GM13976 (cell line): ENCODE data around the gene GALNT9.
"Not testable (repeated sequence)": the region's sequence is repeated elsewhere in the genome, so short reads cannot be mapped to it uniquely, and the experiment has no call there.

ENCODE experiments used
- DNase-seq: peaks from one replicate; pipeline ENCODE4 v3.0.0; 2012; ENCODE audit warnings: low spot score
- in situ Hi-C: fragments of 300-500 bp; cut with MboI; formaldehyde crosslinking; loops from one replicate; pipeline ENCODE4 v1.12.0; 2022; ENCODE audit warnings: low sequenced_read_pairs, mixed read lengths, inconsistent platforms; ENCODE audit not compliant: unreplicated experiment
- TF ChIP-seq, protein P1 (sequence below): IDR thresholded peaks from 2 replicates; pipeline ENCODE4 v1.5.1; 2012; ENCODE audit warnings: borderline replicate concordance, mild to moderate bottlenecking; ENCODE audit not compliant: insufficient read depth; ENCODE audit errors: extremely low read depth, missing control alignments, control extremely low read depth

Gene GALNT9

DNA sequence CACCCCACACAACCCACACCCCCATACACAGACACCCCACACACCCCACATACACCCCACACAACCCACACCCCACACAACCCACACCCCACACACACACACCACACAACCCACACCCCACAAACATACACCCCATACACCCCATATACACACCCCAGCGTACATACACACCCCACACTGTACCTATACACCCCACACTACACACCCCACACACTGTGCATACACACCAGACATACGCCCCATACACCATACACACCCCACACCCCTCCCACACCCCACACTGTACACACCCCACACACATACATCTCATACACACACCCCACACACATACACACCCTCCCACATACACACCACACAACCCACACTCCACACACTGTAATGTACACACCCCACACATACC lies 104.9 kb downstream of the GALNT9 start:
- no peak for DNase-seq
- TF ChIP-seq, protein P1, sequence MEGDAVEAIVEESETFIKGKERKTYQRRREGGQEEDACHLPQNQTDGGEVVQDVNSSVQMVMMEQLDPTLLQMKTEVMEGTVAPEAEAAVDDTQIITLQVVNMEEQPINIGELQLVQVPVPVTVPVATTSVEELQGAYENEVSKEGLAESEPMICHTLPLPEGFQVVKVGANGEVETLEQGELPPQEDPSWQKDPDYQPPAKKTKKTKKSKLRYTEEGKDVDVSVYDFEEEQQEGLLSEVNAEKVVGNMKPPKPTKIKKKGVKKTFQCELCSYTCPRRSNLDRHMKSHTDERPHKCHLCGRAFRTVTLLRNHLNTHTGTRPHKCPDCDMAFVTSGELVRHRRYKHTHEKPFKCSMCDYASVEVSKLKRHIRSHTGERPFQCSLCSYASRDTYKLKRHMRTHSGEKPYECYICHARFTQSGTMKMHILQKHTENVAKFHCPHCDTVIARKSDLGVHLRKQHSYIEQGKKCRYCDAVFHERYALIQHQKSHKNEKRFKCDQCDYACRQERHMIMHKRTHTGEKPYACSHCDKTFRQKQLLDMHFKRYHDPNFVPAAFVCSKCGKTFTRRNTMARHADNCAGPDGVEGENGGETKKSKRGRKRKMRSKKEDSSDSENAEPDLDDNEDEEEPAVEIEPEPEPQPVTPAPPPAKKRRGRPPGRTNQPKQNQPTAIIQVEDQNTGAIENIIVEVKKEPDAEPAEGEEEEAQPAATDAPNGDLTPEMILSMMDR = no peak
- in situ Hi-C loops = no loop called here

GRCh38 chr12:132222808-132223173 lies 106.6 kb downstream of the GALNT9 start:
- TF ChIP-seq, protein P1 = no peak
- in situ Hi-C loops = no loop called here
- DNase-seq = no peak

GRCh38 chr12:132222096-132222807 lies 107.1 kb downstream of the GALNT9 start:
- DNase-seq = no peak

GRCh38 chr12:132219761-132220160 lies 109.6 kb downstream of the GALNT9 start:
- DNase-seq, in situ Hi-C loops: not testable (repeated sequence)

More at GRCh38 chr12:132222096-132222807, 107.1 kb downstream of the GALNT9 start:
- in situ Hi-C loops = no loop called here
- TF ChIP-seq, protein P1 = no peak

DNA sequence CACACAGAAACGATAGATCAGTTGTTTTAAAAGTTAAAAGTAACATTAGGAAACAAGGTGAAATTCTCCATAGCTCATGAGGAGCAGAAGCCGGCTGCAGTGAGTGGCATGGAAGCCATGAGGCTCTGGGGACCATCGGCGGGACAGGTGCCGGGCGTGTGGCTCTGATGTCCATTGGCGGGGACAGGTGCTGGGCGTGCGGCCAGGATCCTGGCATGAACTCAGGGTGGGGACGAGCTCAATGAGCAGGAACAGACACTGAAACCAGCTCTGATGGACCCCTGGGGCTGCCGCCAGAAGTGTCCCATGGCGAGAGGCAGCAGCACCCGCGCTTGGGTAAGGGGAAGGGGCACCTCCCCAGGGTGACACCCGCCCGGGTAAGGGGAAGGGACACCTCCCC lies 110.1 kb downstream of the GALNT9 start:
- in situ Hi-C loops = no loop called here

DNA sequence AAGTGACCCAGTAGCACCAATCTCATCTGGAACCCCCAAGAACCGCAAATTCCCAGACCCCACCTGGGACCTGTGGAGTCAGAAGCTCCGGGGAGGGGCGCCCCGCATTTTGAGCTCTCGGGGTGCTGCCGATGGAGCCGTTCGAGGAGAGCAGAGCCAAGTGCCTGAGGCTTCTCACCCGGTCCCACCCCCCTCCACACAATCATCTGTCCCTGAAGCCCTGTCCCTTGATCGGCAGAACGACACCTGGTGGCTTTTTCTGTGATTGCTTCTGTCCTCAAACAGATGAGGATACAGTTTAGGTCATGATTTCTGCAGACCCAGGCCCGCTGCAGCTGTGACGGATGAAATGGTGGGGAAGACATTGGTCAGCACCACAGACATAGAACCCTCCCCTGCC lies 110.5 kb downstream of the GALNT9 start:
- peak; percentile 67 for DNase-seq
- in situ Hi-C loops = no loop called here
- TF ChIP-seq, protein P1 = no peak

More for the DNA sequence above, 110.1 kb downstream of the GALNT9 start:
- TF ChIP-seq, protein P1 = no peak
- no peak for DNase-seq

- TF ChIP-seq, protein P1 = no peak
- no peak for DNase-seq
- in situ Hi-C loops = no loop called here
Observed at GRCh38 chr12:132218527-132218875, 110.9 kb downstream of the GALNT9 start.
